ENCODE data around the gene SLC9B2.
A peak's percentile ranks its signal among the peaks of the same experiment; 100 is the strongest.

The SLC9B2 gene

DNA sequence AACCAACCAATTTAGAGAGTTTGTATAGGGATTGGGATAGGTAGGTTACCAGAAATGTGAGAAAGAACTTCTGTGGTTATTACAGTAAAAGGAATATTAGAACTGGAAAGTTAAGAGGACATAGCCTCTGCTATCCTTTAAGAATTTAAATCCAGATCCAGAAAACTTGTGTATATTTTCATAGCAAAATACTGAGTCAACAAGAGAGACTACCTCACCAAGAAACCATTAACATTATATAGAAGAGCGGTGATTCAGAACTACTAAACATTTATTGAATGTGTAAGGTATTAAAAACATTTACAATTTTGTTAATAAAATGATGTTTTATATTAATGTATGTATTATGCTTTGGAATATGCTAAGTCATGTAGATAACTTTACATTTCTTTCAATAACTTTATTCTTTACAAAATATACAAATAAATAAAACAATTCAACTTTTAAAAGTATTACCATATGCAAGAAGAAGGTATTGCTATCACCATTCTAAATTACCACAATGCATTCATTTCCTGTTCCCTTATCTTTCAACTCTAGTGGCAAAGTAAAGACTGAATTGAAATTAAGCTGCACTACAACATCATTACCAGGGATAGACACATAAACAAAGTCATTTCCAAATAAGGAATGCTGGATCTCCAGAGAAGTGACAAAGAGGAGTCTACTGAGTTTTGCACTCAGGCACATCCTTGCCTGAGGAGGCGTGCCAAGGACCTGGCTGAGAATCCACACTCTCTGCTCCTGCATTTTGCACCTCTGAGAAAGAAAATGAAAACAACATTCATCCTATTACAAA, 29.2 kb upstream of the SLC9B2 start:
- H3K4me3 ChIP-seq (ENCODE audit: low read depth, low read length), result no peak overlapping the region
- peak; percentile 26 for DNase-seq (ENCODE audit: low read depth, low spot score)
- CTCF ChIA-PET, result interaction anchor here (1.4 kb wide), 1 partner anchor 14 kb away, joined by 7 read pairs; no protein-coding TSS in a partner anchor
- no peak for TF ChIP-seq CTCF (IDR thresholded peaks at IDR 0.05; ENCODE audit: insufficient read depth, low read length, missing control alignments)
- POLR2A ChIA-PET, result no interaction called here

- ChIA-PET CTCF (no interaction called here), POLR2A (no interaction called here)
- DNase-seq (ENCODE audit: low read depth, low spot score), result no peak
- no peak overlapping the region for H3K4me3 ChIP-seq (ENCODE audit: low read depth, low read length)
- no peak for TF ChIP-seq CTCF (IDR thresholded peaks at IDR 0.05; ENCODE audit: insufficient read depth, low read length, missing control alignments)
These were observed 28.3 kb upstream of the SLC9B2 start for GRCh38 chr4:103104886-103105285.

- TF ChIP-seq CTCF (IDR thresholded peaks at IDR 0.05; ENCODE audit: insufficient read depth, low read length, missing control alignments), result no peak
- POLR2A ChIA-PET, result no interaction called here
- DNase-seq (ENCODE audit: low read depth, low spot score), result no peak
- CTCF ChIA-PET, result interaction anchor here (0.7 to 5.8 kb wide), 18 partner anchors 9 to 670 kb away, joined by 3 to 66 read pairs (median 6); no protein-coding TSS in a partner anchor
- no peak overlapping the region for H3K4me3 ChIP-seq (ENCODE audit: low read depth, low read length)
These were observed 24.1 kb upstream of the SLC9B2 start for GRCh38 chr4:103100691-103101090.

DNA sequence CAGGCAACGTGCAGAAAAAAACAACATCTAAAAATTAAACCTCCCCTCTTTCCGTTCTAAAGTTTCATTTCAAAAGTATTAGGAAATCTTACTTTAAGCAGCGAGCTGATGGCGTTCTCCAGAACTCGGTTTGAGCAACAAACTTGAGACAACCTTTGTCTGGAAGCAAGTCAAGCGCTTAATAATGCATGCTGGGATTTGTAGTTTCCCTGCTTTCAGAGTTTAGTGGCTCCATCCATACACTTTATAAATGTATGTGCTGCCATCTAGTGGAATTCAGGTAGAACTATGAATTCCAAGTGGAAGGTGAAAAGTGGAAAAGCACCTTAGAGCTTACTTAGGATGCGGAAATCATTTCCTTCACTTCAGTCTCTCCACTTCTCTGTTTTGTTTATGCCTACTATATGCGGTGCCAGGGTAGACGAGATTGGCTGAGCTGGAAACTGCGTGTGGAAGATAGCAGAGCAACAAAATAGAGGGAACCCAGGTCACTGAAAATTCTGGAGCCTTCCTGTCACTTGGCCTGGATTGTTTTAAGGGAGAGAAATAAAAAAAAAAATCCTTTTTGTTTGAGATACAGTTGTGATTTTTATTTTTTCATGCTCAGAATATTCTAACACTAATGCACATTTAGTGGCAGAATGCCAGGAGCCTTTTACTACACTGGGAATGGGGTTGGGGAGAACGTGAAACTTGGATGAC, 23.3 kb upstream of the SLC9B2 start, which contains the start of gene BDH2:
Gene BDH2, minus strand, starts transcription at position 144 of the 702 bp plus-strand sequence. CDS start 3,580 bp downstream, outside the sequence.
- CTCF ChIA-PET, result interaction anchor here (0.6 to 5.8 kb wide), 28 partner anchors 10 to 757 kb away, joined by 3 to 66 read pairs (median 4); partner anchors contain the start of genes SLC9B2 and UBE2D3
- POLR2A ChIA-PET, result interaction anchor here (0.9 kb wide), 1 partner anchor 23 kb away, joined by 3 read pairs; the partner anchor contains the start of gene SLC9B2
- peak; percentile 36 for TF ChIP-seq CTCF (IDR thresholded peaks at IDR 0.05; ENCODE audit: insufficient read depth, low read length, missing control alignments)

DNA sequence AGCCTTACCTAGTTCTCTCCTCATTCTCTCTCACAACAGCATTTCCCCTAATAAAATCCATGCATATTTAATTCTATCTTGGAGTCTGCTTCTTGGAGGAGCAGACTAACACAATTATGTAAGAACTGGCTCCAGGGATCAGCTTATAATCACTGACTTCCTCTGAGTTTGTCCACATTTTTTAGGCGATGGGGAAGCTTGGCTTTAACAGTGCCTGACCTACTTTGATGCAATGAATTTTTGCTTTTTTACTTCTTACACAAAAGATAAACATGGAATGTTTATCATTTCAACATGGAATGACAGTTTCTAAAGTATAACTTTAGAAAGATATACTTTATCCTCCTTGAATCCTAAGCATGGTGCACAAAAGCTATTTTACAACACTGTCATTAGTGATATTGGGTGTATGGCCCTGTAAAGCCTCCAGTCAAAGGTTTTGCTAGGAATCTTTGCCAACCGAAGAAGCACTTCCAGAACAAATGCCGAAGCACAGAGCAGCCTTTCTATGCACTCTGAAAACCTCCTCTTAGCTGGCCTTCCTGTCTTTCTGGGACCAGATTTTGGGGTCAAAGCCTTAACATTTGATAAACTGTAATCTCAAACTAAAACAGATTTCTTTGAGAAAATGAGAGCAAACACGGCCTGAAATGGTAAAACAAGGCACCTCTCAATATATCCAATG, 22.3 kb upstream of the SLC9B2 start:
- ChIA-PET POLR2A (no interaction called here), CTCF (interaction anchor here (0.9 to 5.8 kb wide), 22 partner anchors 8 to 667 kb away, joined by 3 to 66 read pairs (median 6); partner anchors contain the start of genes SLC9B2 and UBE2D3)
- TF ChIP-seq CTCF (IDR thresholded peaks at IDR 0.05; ENCODE audit: insufficient read depth, low read length, missing control alignments), result no peak

More for the DNA sequence above, 23.3 kb upstream of the SLC9B2 start, which contains the start of gene BDH2:
- peak; percentile 83 for DNase-seq (ENCODE audit: low read depth, low spot score)
- H3K4me3 ChIP-seq (ENCODE audit: low read depth, low read length), result peak within 1 kb of the TSS; percentile 48

More for the DNA sequence above, 22.3 kb upstream of the SLC9B2 start:
- peak overlapping the region; percentile 48 for H3K4me3 ChIP-seq (ENCODE audit: low read depth, low read length)
- DNase-seq (ENCODE audit: low read depth, low spot score), result no peak
